Activated naive CD4-positive, alpha-beta T cell treated with anti-CD3 and anti-CD28 coated beads for 36 hours (primary cell): ENCODE results near the gene SPTSSA. TPM values are rescaled to one million over a fixed set of nuclear protein-coding genes. Genes with fewer than 3 reads are reported as not detected.
A peak's percentile ranks its signal among the peaks of the same experiment; 100 is the strongest.

Experiments
- CTCF ChIA-PET: fragments of 350-600 bp; sonication (Branson Sonifier 250); formaldehyde crosslinking; loops from one replicate; lab custom pipeline; 2021; ENCODE audit warnings: antibody characterized with exemption; lab: Charles Lee
- DNase-seq: peaks from one replicate; pipeline ENCODE4 v3.0.0-alpha.2; 2020
- H3K27ac Mint-ChIP-seq: one replicate; pipeline ENCODE4 v1.8.0; 2021; ENCODE audit warnings: mild to moderate bottlenecking, mixed read lengths
- H3K27me3 Mint-ChIP-seq: one replicate; pipeline ENCODE4 v1.8.0; 2021; ENCODE audit warnings: low read depth, mixed read lengths
- H3K36me3 Mint-ChIP-seq: one replicate; pipeline ENCODE4 v1.8.0; 2021; ENCODE audit warnings: low read depth, mixed read lengths
- H3K4me1 Mint-ChIP-seq: one replicate; pipeline ENCODE4 v1.8.0; 2021; ENCODE audit warnings: low read depth, mixed read lengths
- H3K4me3 Mint-ChIP-seq: one replicate; pipeline ENCODE4 v1.8.0; 2021; ENCODE audit warnings: mild to moderate bottlenecking, moderate library complexity, mixed read lengths
- H3K9me3 Mint-ChIP-seq: one replicate; pipeline ENCODE4 v1.8.0; 2021; ENCODE audit warnings: mixed read lengths
- intact Hi-C: fragments of 100-400 bp; cut with micrococcal nuclease; formaldehyde crosslinking; loops from one replicate; pipeline ENCODE4 v1.15.1; 2023
- total RNA-seq, 2 experiments: library from RNA; stranded (reverse); gene quantifications; one replicate each; pipeline ENCODE4 v1.2.3, GENCODE V29; 2021

SPTSSA gene
- total RNA-seq, 2 experiments from 2014 or later = 5.8 to 6.2 TPM

- intact Hi-C loops = no loop called here
- CTCF ChIA-PET = interaction anchor here (0.8 kb wide), 1 partner anchor 258 kb away, joined by 3 read pairs; no protein-coding TSS in a partner anchor
- H3K27me3 Mint-ChIP-seq = no peaks in the 10 kb centered on the region
- H3K36me3 Mint-ChIP-seq = no peaks in the 10 kb centered on the region
- peaks cover 15% of the 10 kb centered on the region for H3K4me1 Mint-ChIP-seq
- H3K27ac Mint-ChIP-seq = no peak overlapping the region
- no peak overlapping the region for H3K4me3 Mint-ChIP-seq
- no peak for DNase-seq
- no peaks in the 10 kb centered on the region for H3K9me3 Mint-ChIP-seq
Measured at GRCh38 chr14:34465069-34465859, 3.2 kb upstream of the SPTSSA start.

- peaks cover 16% of the 10 kb centered on the region for H3K4me1 Mint-ChIP-seq
- no peaks in the 10 kb centered on the region for H3K9me3 Mint-ChIP-seq
- intact Hi-C loops = loop anchor here (2.0 to 5.0 kb wide), 9 partner anchors 74 to 1854 kb away; partner anchors contain the start of genes BRMS1L, CFL2, EAPP and FAM177A1
- no peak for DNase-seq
- CTCF ChIA-PET = no interaction called here
- H3K27ac Mint-ChIP-seq = no peak overlapping the region
- no peaks in the 10 kb centered on the region for H3K36me3 Mint-ChIP-seq
- H3K27me3 Mint-ChIP-seq = no peaks in the 10 kb centered on the region
- no peak overlapping the region for H3K4me3 Mint-ChIP-seq
Measured at GRCh38 chr14:34463598-34463961, 1.5 kb upstream of the SPTSSA start.

- H3K27me3 Mint-ChIP-seq = no peaks in the 10 kb centered on the region
- H3K36me3 Mint-ChIP-seq = no peaks in the 10 kb centered on the region
- H3K4me3 Mint-ChIP-seq = peak overlapping the region; percentile 87
- peak; percentile 41 for DNase-seq
- H3K4me1 Mint-ChIP-seq = peaks cover 16% of the 10 kb centered on the region
- intact Hi-C loops = loop anchor here (1.0 to 5.0 kb wide), 10 partner anchors 76 to 1856 kb away; partner anchors contain the start of genes BRMS1L, CFL2, EAPP and FAM177A1
- no peaks in the 10 kb centered on the region for H3K9me3 Mint-ChIP-seq
- H3K27ac Mint-ChIP-seq = peak overlapping the region; percentile 65
- CTCF ChIA-PET = interaction anchor here (0.5 to 1.0 kb wide), 2 partner anchors 138 to 394 kb away, joined by 3 to 5 read pairs; no protein-coding TSS in a partner anchor
Measured at GRCh38 chr14:34461334-34462131, 507 bp downstream of the SPTSSA start.

- no peaks in the 10 kb centered on the region for H3K9me3 Mint-ChIP-seq
- H3K4me3 Mint-ChIP-seq = peak overlapping the region; percentile 87
- peaks cover 16% of the 10 kb centered on the region for H3K4me1 Mint-ChIP-seq
- intact Hi-C loops = loop anchor here (5.0 kb wide), 8 partner anchors 76 to 1856 kb away; partner anchors contain the start of genes BRMS1L, CFL2, EAPP and FAM177A1
- no peaks in the 10 kb centered on the region for H3K27me3 Mint-ChIP-seq
- H3K27ac Mint-ChIP-seq = no peak overlapping the region
- CTCF ChIA-PET = interaction anchor here (1.0 kb wide), 1 partner anchor 137 kb away, joined by 3 read pairs; no protein-coding TSS in a partner anchor
- no peaks in the 10 kb centered on the region for H3K36me3 Mint-ChIP-seq
- DNase-seq = no peak
Measured at GRCh38 chr14:34460841-34461240, 1.2 kb downstream of the SPTSSA start.

GRCh38 chr14:34460295-34460694 lies 1.7 kb downstream of the SPTSSA start:
- intact Hi-C loops = loop anchor here (5.0 kb wide), 8 partner anchors 77 to 1857 kb away; partner anchors contain the start of genes BRMS1L, CFL2, EAPP and FAM177A1
- Mint-ChIP-seq H3K27ac (no peak overlapping the region), H3K4me3 (no peak overlapping the region), H3K4me1 (peaks cover 16% of the 10 kb centered on the region), H3K27me3 (no peaks in the 10 kb centered on the region), H3K36me3 (no peaks in the 10 kb centered on the region), H3K9me3 (no peaks in the 10 kb centered on the region)
- CTCF ChIA-PET = interaction anchor here (0.7 to 1.0 kb wide), 3 partner anchors 87 to 137 kb away, joined by 3 read pairs; no protein-coding TSS in a partner anchor
- DNase-seq = no peak

GRCh38 chr14:34457186-34457585 lies 4.9 kb downstream of the SPTSSA start:
- CTCF ChIA-PET = no interaction called here
- no peak for DNase-seq
- Mint-ChIP-seq H3K4me1 (peaks cover 13% of the 10 kb centered on the region), H3K9me3 (no peaks in the 10 kb centered on the region), H3K27me3 (no peaks in the 10 kb centered on the region), H3K27ac (no peak overlapping the region), H3K36me3 (peaks cover 3% of the 10 kb centered on the region), H3K4me3 (no peak overlapping the region)
- intact Hi-C loops = no loop called here

GRCh38 chr14:34453226-34453625 lies 8.8 kb downstream of the SPTSSA start:
- intact Hi-C loops = no loop called here
- H3K4me1 Mint-ChIP-seq = no peaks in the 10 kb centered on the region
- DNase-seq = no peak
- H3K36me3 Mint-ChIP-seq = peaks cover 4% of the 10 kb centered on the region
- H3K9me3 Mint-ChIP-seq = no peaks in the 10 kb centered on the region
- CTCF ChIA-PET = no interaction called here
- H3K27ac Mint-ChIP-seq = no peak overlapping the region
- H3K27me3 Mint-ChIP-seq = no peaks in the 10 kb centered on the region
- no peak overlapping the region for H3K4me3 Mint-ChIP-seq

- Mint-ChIP-seq H3K27me3 (no peaks in the 10 kb centered on the region), H3K9me3 (no peaks in the 10 kb centered on the region), H3K4me1 (no peaks in the 10 kb centered on the region), H3K27ac (no peak overlapping the region), H3K4me3 (no peak overlapping the region), H3K36me3 (peaks cover 8% of the 10 kb centered on the region)
- DNase-seq = no peak
- intact Hi-C loops = no loop called here
- CTCF ChIA-PET = interaction anchor here (0.6 to 1.2 kb wide), 2 partner anchors 10 to 328 kb away, joined by 3 read pairs; partner anchors contain the start of gene SPTSSA
Measured at GRCh38 chr14:34452258-34452822, 9.7 kb downstream of the SPTSSA start.

GRCh38 chr14:34450958-34451357 lies 11.1 kb downstream of the SPTSSA start:
- Mint-ChIP-seq H3K4me3 (no peak overlapping the region), H3K27me3 (no peaks in the 10 kb centered on the region), H3K27ac (no peak overlapping the region), H3K9me3 (no peaks in the 10 kb centered on the region), H3K4me1 (no peaks in the 10 kb centered on the region), H3K36me3 (peaks cover 11% of the 10 kb centered on the region)
- DNase-seq = no peak
- CTCF ChIA-PET = no interaction called here
- intact Hi-C loops = no loop called here

GRCh38 chr14:34450542-34450915 lies 11.5 kb downstream of the SPTSSA start:
- no peaks in the 10 kb centered on the region for H3K4me1 Mint-ChIP-seq
- DNase-seq = no peak
- intact Hi-C loops = no loop called here
- no peak overlapping the region for H3K4me3 Mint-ChIP-seq
- peaks cover 11% of the 10 kb centered on the region for H3K36me3 Mint-ChIP-seq
- H3K9me3 Mint-ChIP-seq = no peaks in the 10 kb centered on the region
- CTCF ChIA-PET = no interaction called here
- no peaks in the 10 kb centered on the region for H3K27me3 Mint-ChIP-seq
- H3K27ac Mint-ChIP-seq = no peak overlapping the region

GRCh38 chr14:34449819-34450541 lies 12.1 kb downstream of the SPTSSA start:
- Mint-ChIP-seq H3K27me3 (no peaks in the 10 kb centered on the region), H3K36me3 (peaks cover 11% of the 10 kb centered on the region), H3K27ac (no peak overlapping the region), H3K9me3 (no peaks in the 10 kb centered on the region), H3K4me3 (no peak overlapping the region), H3K4me1 (no peaks in the 10 kb centered on the region)
- DNase-seq = no peak
- CTCF ChIA-PET = no interaction called here
- intact Hi-C loops = no loop called here
